Hepatocyte (in vitro differentiated cells): Measurements from ENCODE around the gene RBM19. TPM values are rescaled to one million over a fixed set of nuclear protein-coding genes. Genes with fewer than 3 reads are reported as not detected.

ENCODE experiments used
- DNase-seq: peaks from one replicate; pipeline ENCODE4 v3.0.0-alpha.2; 2016; ENCODE audit warnings: low spot score
- H2AFZ ChIP-seq: fragments of 200-600 bp; sonication (generic); 2 replicates; pipeline ENCODE4 v1.6.0; 2016; ENCODE audit warnings: antibody characterized with exemption, mild to moderate bottlenecking
- H3K27ac ChIP-seq: fragments of 200-600 bp; sonication (generic); 2 replicates; pipeline ENCODE4 v1.5.1; 2016; ENCODE audit warnings: mild to moderate bottlenecking
- H3K27me3 ChIP-seq: fragments of 200-600 bp; sonication (generic); 2 replicates; pipeline ENCODE4 v1.6.1; 2016
- H3K36me3 ChIP-seq: fragments of 200-600 bp; sonication (generic); replicated peaks from 2 replicates; pipeline ENCODE4 v1.5.1; 2016; ENCODE audit warnings: low read depth; ENCODE audit not compliant: insufficient read depth
- H3K4me1 ChIP-seq: fragments of 200-600 bp; sonication (generic); 2 replicates; pipeline ENCODE4 v1.5.1; 2016; ENCODE audit warnings: mild to moderate bottlenecking, moderate library complexity; ENCODE audit not compliant: insufficient read depth
- H3K4me2 ChIP-seq: fragments of 200-600 bp; sonication (generic); 2 replicates; pipeline ENCODE4 v1.6.0; 2016
- H3K4me3 ChIP-seq: fragments of 200-600 bp; sonication (generic); 2 replicates; pipeline ENCODE4 v1.5.1; 2016; ENCODE audit warnings: mild to moderate bottlenecking
- H3K79me2 ChIP-seq: fragments of 200-600 bp; sonication (generic); 2 replicates; pipeline ENCODE4 v1.6.0; 2017; ENCODE audit warnings: mild to moderate bottlenecking
- H3K9me2 ChIP-seq: fragments of 200-600 bp; sonication (generic); replicated peaks from 2 replicates; pipeline ENCODE4 v1.6.0; 2017; ENCODE audit warnings: mild to moderate bottlenecking; ENCODE audit not compliant: insufficient read depth
- H3K9me3 ChIP-seq: fragments of 200-600 bp; sonication (generic); 2 replicates; pipeline ENCODE4 v1.5.1; 2016; ENCODE audit warnings: low read depth, mild to moderate bottlenecking
- H4K20me1 ChIP-seq: fragments of 200-600 bp; sonication (generic); 2 replicates; pipeline ENCODE4 v1.6.0; 2016; ENCODE audit warnings: mild to moderate bottlenecking; ENCODE audit not compliant: insufficient read depth, poor library complexity, severe bottlenecking
- EZH2 ChIP-seq: fragments of 200-600 bp; sonication (generic); IDR thresholded peaks from 2 replicates; pipeline ENCODE4 v1.6.1; 2016; ENCODE audit warnings: antibody characterized with exemption, mild to moderate bottlenecking, borderline replicate concordance
- EZH2phosphoT487 ChIP-seq: fragments of 200-600 bp; sonication (generic); IDR thresholded peaks from one replicate; pipeline ENCODE4 v1.6.1; 2018; ENCODE audit warnings: antibody characterized with exemption, mild to moderate bottlenecking, low read depth, moderate library complexity; ENCODE audit not compliant: unreplicated experiment, severe bottlenecking
- WGBS: methylation state at CpG from one replicate; pipeline ENCODE4 v1.1.6; 2016; ENCODE audit warnings: low lambda C conversion rate; ENCODE audit errors: missing lambda C conversion rate; 5-methylcytosine and 5-hydroxymethylcytosine counted together
- polyA plus RNA-seq: library from polyadenylated mRNA; unstranded; fragments of >200 nt; fragmentation: Nextera tagmentation; extraction: Ambion mirVana; gene quantifications from 2 replicates; pipeline ENCODE4 v1.2.1, GENCODE V29; 2016
- total RNA-seq: library from RNA; depleted of rRNA; stranded (reverse); fragments of >200 nt; gene quantifications from 2 replicates; pipeline ENCODE4 v1.2.3, GENCODE V29; 2014
- TF ChIP-seq, protein P1 (sequence below): fragments of 200-600 bp; sonication (generic); IDR thresholded peaks from 2 replicates; pipeline ENCODE4 v1.5.1; 2016; ENCODE audit warnings: antibody characterized with exemption, mild to moderate bottlenecking; ENCODE audit not compliant: poor library complexity

Gene RBM19
- total and polyA plus RNA-seq, 2 experiments from 2014 or later: 14.5 to 16.8 TPM

DNA sequence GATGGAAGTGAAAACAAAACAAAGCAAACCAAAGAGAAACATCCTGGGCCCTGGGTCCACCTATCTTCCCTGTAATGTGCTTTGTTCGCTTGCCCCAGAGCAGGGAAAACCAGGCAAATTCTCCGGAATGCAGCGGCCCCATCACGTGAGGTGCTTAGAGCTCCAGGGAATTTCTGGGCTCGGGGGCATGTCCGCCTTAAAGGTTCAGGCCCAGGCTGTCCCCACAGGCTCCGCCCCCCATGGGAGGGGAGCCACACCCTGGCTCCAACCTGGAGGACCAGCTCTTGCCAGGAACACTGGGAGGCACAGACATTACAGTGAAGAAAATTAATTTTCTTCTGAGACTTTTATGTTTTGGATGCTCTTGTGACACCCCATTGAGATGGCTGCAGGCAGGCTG is 69.9 kb downstream of the RBM19 start:
- 57% methylated on average over 7 of the region's 7 CpGs for WGBS
- H3K27me3 ChIP-seq: no peaks in the 10 kb centered on the region
- no peaks in the 10 kb centered on the region for H3K36me3 ChIP-seq

DNA sequence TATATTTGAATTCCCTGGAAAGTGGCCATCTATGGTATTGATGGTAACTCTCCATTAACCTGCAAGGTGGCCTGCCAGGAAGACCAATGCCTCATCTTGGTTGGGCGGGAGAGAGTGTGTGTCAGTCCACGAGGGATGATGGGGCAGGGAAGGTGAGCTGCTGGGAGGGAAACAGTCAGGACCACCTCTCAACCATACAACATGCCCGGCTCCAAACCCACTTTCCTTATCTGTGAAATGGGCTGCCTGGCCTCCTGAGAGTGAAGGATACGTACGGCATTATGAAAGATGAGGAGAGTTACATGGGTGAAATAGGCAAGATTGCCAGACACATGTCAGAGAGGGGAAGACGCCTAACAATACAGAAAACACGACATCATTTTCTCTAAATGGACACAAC is 70.9 kb downstream of the RBM19 start:
- Histone ChIP-seq H2AFZ (no peak overlapping the region), H3K27me3 (no peaks in the 10 kb centered on the region), H4K20me1 (no peaks in the 10 kb centered on the region), H3K4me1 (peaks cover 10% of the 10 kb centered on the region), H3K4me2 (no peak overlapping the region), H3K36me3 (no peaks in the 10 kb centered on the region), H3K27ac (no peak overlapping the region), H3K9me3 (no peaks in the 10 kb centered on the region), H3K9me2 (no peaks in the 10 kb centered on the region), H3K4me3 (no peak overlapping the region), H3K79me2 (no peaks in the 10 kb centered on the region)
- no peak for DNase-seq
- TF ChIP-seq, protein P1, sequence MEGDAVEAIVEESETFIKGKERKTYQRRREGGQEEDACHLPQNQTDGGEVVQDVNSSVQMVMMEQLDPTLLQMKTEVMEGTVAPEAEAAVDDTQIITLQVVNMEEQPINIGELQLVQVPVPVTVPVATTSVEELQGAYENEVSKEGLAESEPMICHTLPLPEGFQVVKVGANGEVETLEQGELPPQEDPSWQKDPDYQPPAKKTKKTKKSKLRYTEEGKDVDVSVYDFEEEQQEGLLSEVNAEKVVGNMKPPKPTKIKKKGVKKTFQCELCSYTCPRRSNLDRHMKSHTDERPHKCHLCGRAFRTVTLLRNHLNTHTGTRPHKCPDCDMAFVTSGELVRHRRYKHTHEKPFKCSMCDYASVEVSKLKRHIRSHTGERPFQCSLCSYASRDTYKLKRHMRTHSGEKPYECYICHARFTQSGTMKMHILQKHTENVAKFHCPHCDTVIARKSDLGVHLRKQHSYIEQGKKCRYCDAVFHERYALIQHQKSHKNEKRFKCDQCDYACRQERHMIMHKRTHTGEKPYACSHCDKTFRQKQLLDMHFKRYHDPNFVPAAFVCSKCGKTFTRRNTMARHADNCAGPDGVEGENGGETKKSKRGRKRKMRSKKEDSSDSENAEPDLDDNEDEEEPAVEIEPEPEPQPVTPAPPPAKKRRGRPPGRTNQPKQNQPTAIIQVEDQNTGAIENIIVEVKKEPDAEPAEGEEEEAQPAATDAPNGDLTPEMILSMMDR: no peak
- TF ChIP-seq EZH2 (no peak), EZH2phosphoT487 (no peak)
- WGBS: 93% methylated on average over 7 of the region's 7 CpGs

More for the DNA sequence above, 69.9 kb downstream of the RBM19 start:
- TF ChIP-seq EZH2 (no peak), EZH2phosphoT487 (no peak)
- TF ChIP-seq, protein P1: no peak
- peaks cover 11% of the 10 kb centered on the region for H3K4me1 ChIP-seq
- H4K20me1 ChIP-seq: no peaks in the 10 kb centered on the region
- no peak overlapping the region for H3K27ac ChIP-seq
- H3K9me3 ChIP-seq: no peaks in the 10 kb centered on the region
- H2AFZ ChIP-seq: no peak overlapping the region
- no peaks in the 10 kb centered on the region for H3K79me2 ChIP-seq
- no peaks in the 10 kb centered on the region for H3K9me2 ChIP-seq
- H3K4me2 ChIP-seq: no peak overlapping the region
- DNase-seq: no peak
- H3K4me3 ChIP-seq: no peak overlapping the region

GRCh38 chr12:113894697-113895096 is 71.4 kb downstream of the RBM19 start:
- Histone ChIP-seq H3K4me2 (no peak overlapping the region), H3K9me2 (no peaks in the 10 kb centered on the region), H3K79me2 (no peaks in the 10 kb centered on the region), H4K20me1 (no peaks in the 10 kb centered on the region), H3K9me3 (no peaks in the 10 kb centered on the region), H3K36me3 (no peaks in the 10 kb centered on the region), H3K4me1 (peaks cover 5% of the 10 kb centered on the region), H2AFZ (no peak overlapping the region), H3K27me3 (no peaks in the 10 kb centered on the region), H3K4me3 (no peak overlapping the region), H3K27ac (no peak overlapping the region)
- DNase-seq: no peak
- TF ChIP-seq EZH2 (no peak), EZH2phosphoT487 (no peak)
- TF ChIP-seq, protein P1: no peak
- 83% methylated on average over 5 of the region's 5 CpGs for WGBS

DNA sequence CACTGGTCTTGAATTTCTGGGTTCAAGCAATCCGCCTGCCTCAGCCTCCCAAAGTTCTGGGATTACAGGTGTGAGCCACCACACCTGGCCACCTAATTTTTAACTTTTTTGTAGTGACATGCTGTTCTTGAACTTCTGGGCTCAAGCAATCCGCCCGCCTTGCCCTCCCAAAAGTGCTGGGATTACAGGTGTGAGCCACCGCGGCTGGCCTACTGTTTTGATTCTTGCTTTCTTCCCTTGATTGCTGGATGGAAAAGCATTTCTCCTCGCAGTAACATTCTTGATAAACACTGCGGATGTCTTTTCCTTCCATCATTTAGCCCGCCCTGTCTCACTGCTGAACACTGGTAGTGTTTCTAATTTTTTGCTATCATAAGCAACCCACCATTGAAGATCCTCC is 72.9 kb downstream of the RBM19 start:
- no peaks in the 10 kb centered on the region for H3K79me2 ChIP-seq
- DNase-seq: no peak
- no peaks in the 10 kb centered on the region for H4K20me1 ChIP-seq
- no peak overlapping the region for H3K4me3 ChIP-seq
- H3K27me3 ChIP-seq: no peaks in the 10 kb centered on the region
- H3K9me3 ChIP-seq: no peaks in the 10 kb centered on the region
- H3K27ac ChIP-seq: no peak overlapping the region
- H3K36me3 ChIP-seq: no peaks in the 10 kb centered on the region
- no peaks in the 10 kb centered on the region for H3K9me2 ChIP-seq
- TF ChIP-seq, protein P1: no peak
- no peak for TF ChIP-seq EZH2phosphoT487
- no peak for TF ChIP-seq EZH2
- 98% methylated on average over 8 of the region's 8 CpGs for WGBS
- H3K4me2 ChIP-seq: no peak overlapping the region
- no peak overlapping the region for H2AFZ ChIP-seq
- no peaks in the 10 kb centered on the region for H3K4me1 ChIP-seq
